ENCODE measurements around the gene GNG2. TPM values are rescaled to one million over a fixed set of nuclear protein-coding genes. Genes with fewer than 3 reads are reported as not detected.

GNG2 gene
- total RNA-seq, 1 donor from 2014 or later = 5.8 TPM

- no peak for DNase-seq (ENCODE audit: low read depth in 2 of 2)
Measured at GRCh38 chr14:51990488-51990887, 130.1 kb downstream of the GNG2 start.

- DNase-seq (ENCODE audit: low read depth in 2 of 2) = no peak
Measured at GRCh38 chr14:51993285-51993920, 133.0 kb downstream of the GNG2 start.

- peak; percentile 66 to 75 for DNase-seq (ENCODE audit: low read depth in 2 of 2)
Measured at GRCh38 chr14:51996148-51996746, 135.8 kb downstream of the GNG2 start.

DNA sequence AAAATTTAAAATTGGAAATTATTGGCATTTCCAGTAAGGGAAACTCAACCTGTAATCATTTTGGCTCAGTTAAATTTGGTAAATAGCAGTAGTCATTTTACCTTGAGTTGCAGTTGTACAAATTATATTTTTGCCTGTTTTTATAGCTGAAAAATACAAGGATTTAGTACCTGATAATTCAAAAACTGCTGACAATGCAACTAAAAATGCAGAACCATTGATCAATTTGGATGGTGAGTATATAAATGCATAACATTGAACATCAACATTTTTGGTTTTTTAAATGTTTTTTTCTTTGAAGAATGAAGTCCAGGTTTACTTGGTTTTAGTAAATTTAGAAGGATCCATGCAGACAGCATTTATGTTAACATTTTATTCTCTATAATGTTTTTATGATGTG is 137.9 kb downstream of the GNG2 start:
- no peak for DNase-seq (ENCODE audit: low read depth in 2 of 2)

DNA sequence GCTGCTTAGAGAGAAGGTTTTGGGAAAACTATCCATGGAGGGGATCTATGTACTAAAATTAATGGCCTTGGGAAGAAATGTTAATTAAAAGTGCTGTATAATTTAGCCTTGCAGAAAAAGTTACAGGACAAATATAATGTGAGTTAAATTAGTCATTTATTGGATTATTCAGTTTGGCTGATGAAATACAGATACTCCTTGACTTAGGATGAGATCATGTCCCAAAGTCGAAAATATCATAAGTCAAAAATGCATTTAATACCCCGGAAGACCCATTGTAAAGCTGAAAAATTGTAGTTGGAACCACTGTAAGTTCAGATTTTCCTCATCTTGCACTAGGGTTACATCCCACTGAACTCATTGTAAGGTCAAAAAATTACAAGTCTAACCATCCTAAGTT is 138.7 kb downstream of the GNG2 start:
- no peak for DNase-seq (ENCODE audit: low read depth in 2 of 2)

GRCh38 chr14:52000019-52000582 is 139.7 kb downstream of the GNG2 start:
- DNase-seq (ENCODE audit: low read depth in 2 of 2) = no peak

- no peak for DNase-seq (ENCODE audit: low read depth in 2 of 2)
Measured at GRCh38 chr14:52000696-52001095, 140.3 kb downstream of the GNG2 start.

DNA sequence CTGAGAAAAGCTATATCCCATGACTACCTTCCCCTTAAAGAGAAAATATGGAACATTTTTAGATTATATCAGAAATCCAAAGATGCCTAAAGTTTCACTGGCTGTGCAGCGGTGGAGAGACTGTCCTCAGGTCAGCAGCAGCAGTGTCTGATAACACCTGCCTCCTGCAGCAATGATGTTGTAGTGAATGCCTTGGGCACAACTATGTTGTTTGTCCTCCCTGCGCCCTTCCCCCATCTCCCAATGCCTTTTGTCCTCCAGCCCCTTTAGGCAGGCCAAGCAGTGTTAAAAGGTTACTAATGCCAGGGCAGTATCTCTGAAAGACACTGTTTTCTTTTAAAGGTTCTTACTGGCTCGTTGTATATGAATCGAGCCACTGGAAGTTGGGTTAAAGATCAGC is 142.1 kb downstream of the GNG2 start:
- DNase-seq (ENCODE audit: low read depth in 2 of 2) = no peak

GRCh38 chr14:52003324-52003723 is 142.9 kb downstream of the GNG2 start:
- peak; percentile 52 to 88 for DNase-seq (ENCODE audit: low read depth in 2 of 2)

DNA sequence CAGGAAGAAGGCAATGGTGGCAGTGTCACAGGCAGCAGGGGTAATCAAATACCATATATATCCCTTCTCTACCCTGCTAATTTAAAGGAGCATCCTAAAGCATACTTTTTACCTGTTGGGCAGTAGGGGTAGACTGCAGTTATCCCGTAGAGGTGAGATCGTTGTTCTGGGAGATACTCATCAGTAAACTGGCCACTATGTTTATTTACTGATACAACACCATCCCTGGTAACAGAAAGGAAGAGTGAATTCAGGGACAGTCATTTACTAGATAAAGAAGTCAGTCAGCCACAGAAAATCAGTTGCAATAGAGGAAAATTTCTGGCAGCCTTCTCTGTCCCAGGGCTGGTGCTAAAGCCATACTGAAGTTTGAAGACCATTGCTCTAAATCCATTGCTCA is 145.2 kb downstream of the GNG2 start:
- no peak for DNase-seq (ENCODE audit: low read depth in 2 of 2)

GRCh38 chr14:52006361-52006760 is 145.9 kb downstream of the GNG2 start:
- DNase-seq (ENCODE audit: low read depth in 2 of 2) = no peak

GRCh38 chr14:52007211-52007610 is 146.8 kb downstream of the GNG2 start:
- no peak for DNase-seq (ENCODE audit: low read depth in 2 of 2)

DNA sequence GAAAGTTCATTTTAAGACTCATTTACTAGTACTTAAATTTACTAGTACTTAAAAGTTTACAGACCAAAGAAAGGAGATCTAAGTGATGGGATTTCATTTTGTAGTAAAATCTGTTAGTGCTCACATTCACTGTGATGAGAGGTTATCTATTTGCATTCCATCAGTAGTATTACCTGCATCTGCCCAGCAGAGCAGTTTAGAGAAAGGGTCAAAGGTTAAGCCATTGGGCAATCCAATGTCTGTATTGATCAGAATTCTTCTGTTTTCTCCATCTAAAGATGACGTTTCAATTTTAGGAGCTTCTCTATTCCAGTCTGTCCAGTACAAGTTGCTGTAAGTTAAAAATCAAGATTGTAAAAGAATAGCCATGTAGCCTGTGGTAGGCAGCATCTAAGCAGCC is 147.2 kb downstream of the GNG2 start:
- DNase-seq (ENCODE audit: low read depth in 2 of 2) = no peak

DNA sequence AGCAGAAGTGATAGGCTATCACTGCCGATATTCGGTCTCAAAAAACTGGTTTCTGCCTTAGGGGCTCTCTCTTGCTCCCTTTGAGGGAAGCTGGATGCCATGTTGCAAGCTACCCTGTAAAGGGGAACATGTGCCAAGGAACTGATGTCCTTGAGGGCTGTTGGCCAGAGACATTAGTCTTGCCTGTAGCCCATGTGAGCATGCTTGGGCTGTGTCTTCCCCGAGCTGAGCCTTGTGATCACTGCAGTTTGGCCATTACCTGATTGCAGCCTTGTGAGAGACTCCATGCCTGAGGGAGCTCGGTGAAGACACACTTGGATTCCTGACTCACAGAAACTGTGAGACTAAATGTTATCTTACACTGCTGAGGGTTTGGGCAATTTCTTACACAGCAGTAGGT is 147.7 kb downstream of the GNG2 start:
- no peak for DNase-seq (ENCODE audit: low read depth in 2 of 2)

DNA sequence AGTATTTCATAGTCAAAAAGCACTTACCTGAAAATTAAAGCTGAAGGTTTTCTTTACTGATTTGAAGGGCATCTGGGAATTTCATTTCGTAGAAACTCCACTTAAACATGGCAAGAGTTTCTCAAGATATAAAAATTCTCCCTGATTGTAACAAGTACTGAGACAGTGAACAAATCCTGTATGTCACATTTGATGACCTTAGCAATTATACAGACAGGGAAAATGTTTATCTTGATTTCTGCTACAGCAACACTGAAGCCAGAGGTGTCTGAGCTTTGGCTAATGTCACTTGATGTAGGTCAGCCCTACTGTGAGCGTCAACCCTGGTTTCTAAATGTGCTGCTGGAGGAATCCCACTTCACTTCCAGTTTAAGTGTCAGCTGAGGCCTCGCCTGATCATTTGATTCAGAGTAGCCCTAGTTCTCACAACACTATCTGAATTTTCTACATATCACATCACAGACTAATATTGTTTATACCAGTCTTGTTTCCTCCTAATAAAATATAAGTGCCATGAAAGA is 149.8 kb downstream of the GNG2 start:
- no peak for DNase-seq (ENCODE audit: low read depth in 2 of 2)

- DNase-seq (ENCODE audit: low read depth in 2 of 2) = no peak
Measured at GRCh38 chr14:52011523-52011922, 151.1 kb downstream of the GNG2 start.

GRCh38 chr14:52012635-52013034 is 152.2 kb downstream of the GNG2 start:
- no peak for DNase-seq (ENCODE audit: low read depth in 2 of 2)

DNA sequence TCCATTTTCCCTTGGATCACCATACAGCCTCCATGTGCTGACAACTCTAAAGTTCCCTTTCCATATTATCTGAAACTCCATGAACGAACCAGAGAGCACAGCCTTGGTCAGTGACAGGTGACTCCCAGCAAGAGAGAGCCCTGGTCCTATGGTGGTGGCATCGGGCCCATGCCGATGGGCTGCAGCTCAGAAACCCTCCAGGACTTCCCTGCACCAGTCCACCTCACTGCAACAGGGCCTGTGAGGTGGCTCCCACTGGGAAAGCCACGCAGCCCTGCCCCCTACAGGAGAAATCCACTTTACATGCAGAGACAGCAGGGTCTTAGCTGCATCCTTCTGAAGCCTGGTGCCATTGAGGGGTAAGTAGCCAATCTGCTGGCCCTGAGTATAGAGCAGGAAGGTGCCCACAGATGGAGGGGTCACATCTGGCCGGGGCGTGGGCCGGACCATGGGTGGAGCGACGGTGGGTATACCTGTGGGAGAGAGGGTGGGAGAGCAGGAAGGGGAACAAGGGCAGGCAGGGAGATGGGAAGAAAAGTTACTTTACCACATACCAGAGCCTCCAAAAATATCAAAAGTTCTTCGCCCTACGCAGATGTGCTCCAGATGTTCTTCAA is 153.7 kb downstream of the GNG2 start:
- no peak for DNase-seq (ENCODE audit: low read depth in 2 of 2)

DNA sequence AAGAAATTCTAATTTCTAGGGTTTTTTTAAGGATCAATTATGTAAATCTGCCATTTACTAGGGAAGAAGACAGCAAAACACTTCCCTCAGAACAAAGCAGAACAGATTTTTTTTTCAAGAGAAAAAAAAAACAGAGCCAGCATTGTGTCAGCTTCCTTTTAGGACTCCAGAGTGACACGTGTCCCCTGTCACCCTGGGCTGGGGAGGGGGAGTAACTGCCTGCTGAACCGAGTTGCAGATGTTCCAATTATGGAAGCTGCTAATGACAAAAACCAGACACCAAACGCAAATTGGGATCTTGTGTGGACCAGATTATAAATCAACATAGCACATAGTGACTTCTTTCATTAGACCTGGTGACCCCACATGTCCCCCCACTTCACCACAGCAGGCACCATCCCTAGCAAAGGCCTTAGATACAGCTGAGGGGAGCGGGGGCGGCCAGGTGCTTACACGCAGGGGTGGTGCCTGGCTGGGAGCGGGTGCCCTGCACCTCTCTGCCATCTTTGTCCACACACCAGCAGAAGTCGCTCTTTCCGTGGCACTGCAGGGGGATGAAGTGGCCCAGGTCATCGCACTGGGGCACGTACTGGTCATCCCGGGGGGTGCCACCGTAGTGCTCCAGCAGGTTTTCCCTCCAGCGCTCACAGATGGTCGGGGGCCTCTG is 154.3 kb downstream of the GNG2 start:
- DNase-seq (ENCODE audit: low read depth in 2 of 2) = peak in 1 of 2 donors; percentile 50

GRCh38 chr14:52015411-52016030 is 155.1 kb downstream of the GNG2 start:
- DNase-seq (ENCODE audit: low read depth in 2 of 2) = peak; percentile 35 to 40

GRCh38 chr14:52018252-52018651 is 157.8 kb downstream of the GNG2 start:
- DNase-seq (ENCODE audit: low read depth in 2 of 2) = no peak

- no peak for DNase-seq (ENCODE audit: low read depth in 2 of 2)
Measured at GRCh38 chr14:52018970-52019369, 158.6 kb downstream of the GNG2 start.

Measured in lung microvascular endothelial cell (primary cell).